Adrenal gland (tissue), 5 donors: ENCODE measurements around the gene TCF4.

ENCODE experiments used
- CTCF ChIP-seq, 6 experiments: fragments of 450-650 bp in 4 of 6; fragments of 200-600 bp in 2 of 6; sonication (generic) in 1 of 6; IDR thresholded peaks; 1 replicate in 5 of 6; 2 replicates in 1 of 6; pipeline versions ENCODE4 v1.5.1 to v1.8.0; 2016 to 2021; ENCODE audit warnings: antibody characterized with exemption in 6 of 6, mild to moderate bottlenecking in 2 of 6, moderate library complexity in 1 of 6
- POLR2A ChIP-seq, 2 donors: fragments of 450-650 bp; IDR thresholded peaks; one replicate each; pipeline ENCODE4 v1.6.1; 2017; ENCODE audit warnings: antibody characterized with exemption in 2 of 2, mild to moderate bottlenecking in 2 of 2, moderate library complexity in 1 of 2
- donor health status: DM: no; HTN: no; CAD: no.

GRCh38 chr18:55453186-55453585 is 134.8 kb downstream of the TCF4 start:
- no peak for TF ChIP-seq CTCF (IDR thresholded peaks at IDR 0.05)
- no peak for TF ChIP-seq POLR2A (IDR thresholded peaks at IDR 0.05)
